Small intestine (tissue), 7 donors: ENCODE measurements around the gene TMTC4. TPM values are rescaled to one million over a fixed set of nuclear protein-coding genes. Genes with fewer than 3 reads are reported as not detected.
A peak's percentile ranks its signal among the peaks of the same experiment; 100 is the strongest.

ENCODE experiments used
- DNase-seq, 2 donors: peaks; one replicate each; pipeline versions ENCODE4 v3.0.0 to v3.0.0-alpha.2; 2013
- FAIRE-seq: peaks from 2 replicates; lab custom pipeline; 2012; peaks lifted over from hg19 to GRCh38; lab: Jason Lieb, UNC
- H3K27ac ChIP-seq, 3 donors: one replicate each; pipeline ENCODE4 v1.5.1; 2013; ENCODE audit warnings: low read length in 2 of 3, mild to moderate bottlenecking in 2 of 3, control low read depth in 1 of 3, inconsistent platforms in 1 of 3, low read depth in 1 of 3, moderate library complexity in 1 of 3
- H3K27me3 ChIP-seq, 3 donors: one replicate each; pipeline ENCODE4 v1.6.1; 2013; ENCODE audit warnings: low read length in 3 of 3, inconsistent platforms in 1 of 3; ENCODE audit not compliant: control insufficient read depth in 3 of 3, insufficient read depth in 3 of 3
- H3K36me3 ChIP-seq, 3 donors: one replicate each; pipeline ENCODE4 v1.6.1; 2013; ENCODE audit warnings: low read length in 3 of 3, inconsistent platforms in 1 of 3, low read depth in 1 of 3, mild to moderate bottlenecking in 1 of 3, moderate library complexity in 1 of 3; ENCODE audit not compliant: control insufficient read depth in 3 of 3, insufficient read depth in 2 of 3
- H3K4me1 ChIP-seq, 3 donors: one replicate each; pipeline ENCODE4 v1.6.1; 2013; ENCODE audit warnings: low read length in 2 of 3, inconsistent platforms in 1 of 3, low read depth in 1 of 3, mild to moderate bottlenecking in 1 of 3, moderate library complexity in 1 of 3; ENCODE audit not compliant: control insufficient read depth in 3 of 3, insufficient read depth in 2 of 3
- H3K4me3 ChIP-seq, 3 donors: one replicate each; pipeline ENCODE4 v1.5.1; 2013; ENCODE audit warnings: low read length in 3 of 3, control low read depth in 1 of 3, inconsistent platforms in 1 of 3, low read depth in 1 of 3, mild to moderate bottlenecking in 1 of 3, moderate library complexity in 1 of 3
- H3K9me3 ChIP-seq, 2 donors: one replicate each; pipeline ENCODE4 v1.6.1; 2013; ENCODE audit warnings: low read depth in 1 of 2, low read length in 1 of 2; ENCODE audit not compliant: control insufficient read depth in 2 of 2, insufficient read depth in 1 of 2
- WGBS, 3 donors: extraction: QIAGEN DNeasy Blood & Tissue Kit; methylation state at CpG; one replicate each; pipeline ENCODE4 v1.1.7; 2013; 5-methylcytosine and 5-hydroxymethylcytosine counted together
- polyA plus RNA-seq, 4 donors: library from polyadenylated mRNA; stranded (reverse) in 3 of 4; unstranded in 1 of 4; fragments of 200-250 nt in 3 of 4; fragments of 120-200 nt in 1 of 4; gene quantifications; one replicate each; pipeline versions ENCODE4 v1.2.1 to v1.2.3, GENCODE V29; 2013
- donor health status: healthy with polysubstance abuse.
- donor health status: control.
- donor health status: control.
- donor health status: Bipolar disorder and iron deficiency.
- donor health status: healthy.

TMTC4 gene
- polyA plus RNA-seq, 4 donors, result 6.3 to 27.7 (median 8.8) TPM

DNA sequence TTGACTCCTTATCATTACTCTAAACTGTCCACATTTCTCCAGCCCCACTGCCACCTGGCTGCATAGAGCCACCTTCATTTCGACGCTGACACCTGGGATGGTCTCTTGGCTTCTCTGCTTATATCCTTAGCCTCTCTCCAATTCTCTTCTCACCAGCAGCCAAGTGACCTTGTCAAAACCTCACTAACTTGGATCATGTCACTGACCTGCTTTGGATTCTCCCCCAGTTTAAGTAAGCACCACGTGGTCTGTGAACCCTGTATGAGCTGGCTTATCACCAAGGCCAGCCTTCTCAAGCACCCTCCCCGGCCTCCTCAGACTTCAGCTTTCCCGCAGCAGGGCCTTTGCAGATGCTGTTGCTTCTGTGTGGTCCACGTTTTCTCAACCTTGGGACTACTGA is 73.7 kb downstream of the TMTC4 start:
- Histone ChIP-seq H3K9me3 (no peaks in the 10 kb centered on the region), H3K36me3 (no peaks in the 10 kb centered on the region), H3K27me3 (no peaks in the 10 kb centered on the region), H3K4me3 (no peak overlapping the region), H3K4me1 (no peaks in the 10 kb centered on the region), H3K27ac (no peak overlapping the region)
- FAIRE-seq (no peak), DNase-seq (no peak)
- 48 to 58% (median 55%) methylated on average over 6 of the region's 6 CpGs for WGBS, 3 donors

DNA sequence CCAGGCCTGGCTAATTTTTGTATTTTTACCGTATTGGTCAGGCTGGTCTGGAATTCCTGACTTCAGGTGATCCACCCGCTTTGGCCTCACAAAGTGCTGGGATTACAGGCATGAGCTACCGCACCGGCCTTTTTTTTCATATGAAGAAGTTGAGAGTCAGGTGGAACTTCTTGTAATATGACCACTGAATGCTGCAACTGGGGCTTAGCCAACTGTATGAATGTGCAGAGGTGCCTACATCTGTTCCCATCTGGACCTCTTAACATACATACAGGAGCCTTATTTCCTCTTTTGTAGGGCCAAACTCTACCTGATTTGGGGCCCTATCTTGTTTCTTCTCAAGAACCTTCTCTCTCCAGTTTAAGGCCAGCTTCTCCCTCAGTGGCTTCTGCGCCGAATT is 74.1 kb downstream of the TMTC4 start:
- WGBS, 3 donors, result 95 to 96% (median 95%) methylated on average over 6 of the region's 6 CpGs
- Histone ChIP-seq H3K27me3 (no peaks in the 10 kb centered on the region), H3K36me3 (no peaks in the 10 kb centered on the region), H3K4me1 (no peaks in the 10 kb centered on the region), H3K4me3 (no peak overlapping the region), H3K9me3 (no peaks in the 10 kb centered on the region), H3K27ac (no peak overlapping the region)
- DNase-seq, result no peak
- no peak for FAIRE-seq

GRCh38 chr13:100597253-100597652 is 77.3 kb downstream of the TMTC4 start:
- Histone ChIP-seq H3K4me3 (no peak overlapping the region), H3K9me3 (no peaks in the 10 kb centered on the region), H3K27me3 (no peaks in the 10 kb centered on the region), H3K27ac (no peak overlapping the region), H3K36me3 (no peaks in the 10 kb centered on the region), H3K4me1 (no peaks in the 10 kb centered on the region)
- DNase-seq (no peak), FAIRE-seq (no peak)
- WGBS, 3 donors, result 87 to 94% (median 88%) methylated on average over 4 of the region's 4 CpGs

GRCh38 chr13:100596516-100596915 is 78.1 kb downstream of the TMTC4 start:
- Histone ChIP-seq H3K9me3 (no peaks in the 10 kb centered on the region), H3K36me3 (no peaks in the 10 kb centered on the region), H3K4me1 (no peaks in the 10 kb centered on the region), H3K27me3 (no peaks in the 10 kb centered on the region), H3K4me3 (no peak overlapping the region), H3K27ac (no peak overlapping the region)
- FAIRE-seq (no peak), DNase-seq (no peak)
- WGBS, 3 donors, result 87 to 98% (median 96%) methylated on average over 2 of the region's 2 CpGs

DNA sequence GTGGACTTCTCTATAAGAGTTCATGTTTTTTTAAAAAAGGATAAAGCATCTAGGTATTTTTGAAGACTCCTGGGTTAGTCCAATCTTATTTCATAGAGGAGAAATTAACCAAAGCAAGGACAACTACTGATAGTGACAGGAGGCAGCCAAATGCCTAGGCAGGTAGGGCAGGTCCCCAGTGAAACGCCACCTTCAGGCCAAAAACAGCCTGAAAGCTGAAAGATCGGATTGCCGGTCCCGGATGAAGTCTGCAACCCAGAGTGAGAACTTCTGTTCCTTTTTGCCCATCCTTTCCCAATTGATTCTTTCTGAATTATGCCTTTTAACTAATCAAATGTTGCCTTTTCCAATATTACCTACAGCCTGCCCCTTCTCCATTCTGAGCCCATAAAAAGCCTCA is 79.9 kb downstream of the TMTC4 start:
- DNase-seq, result peak in 1 of 2 donors; percentile 46
- Histone ChIP-seq H3K27me3 (no peaks in the 10 kb centered on the region), H3K4me3 (no peak overlapping the region), H3K27ac (no peak overlapping the region), H3K4me1 (no peaks in the 10 kb centered on the region), H3K9me3 (no peaks in the 10 kb centered on the region), H3K36me3 (no peaks in the 10 kb centered on the region)
- FAIRE-seq, result no peak
- 27 to 65% (median 51%) methylated on average over 4 of the region's 4 CpGs for WGBS, 3 donors

DNA sequence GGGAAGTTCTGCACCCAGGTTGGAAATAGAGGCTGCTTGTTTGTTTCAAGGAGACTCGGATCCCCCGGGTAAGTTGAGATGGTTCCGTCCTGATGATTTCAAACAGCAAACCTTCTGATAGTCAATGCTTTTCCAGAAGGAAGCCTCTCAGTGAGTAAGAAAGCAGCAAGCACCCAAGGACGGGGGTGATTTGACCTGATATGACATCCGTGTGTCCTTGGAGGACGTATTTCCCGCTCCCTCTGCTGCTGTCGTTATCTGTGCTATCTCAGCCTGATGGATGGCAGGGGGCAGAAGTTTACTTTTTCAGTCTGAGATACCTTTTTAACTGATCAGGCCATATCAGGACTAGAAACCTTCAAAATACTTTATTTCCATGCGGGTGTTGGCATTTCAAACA is 80.3 kb downstream of the TMTC4 start:
- Histone ChIP-seq H3K9me3 (no peaks in the 10 kb centered on the region), H3K4me1 (no peaks in the 10 kb centered on the region), H3K4me3 (no peak overlapping the region), H3K27me3 (no peaks in the 10 kb centered on the region), H3K36me3 (no peaks in the 10 kb centered on the region), H3K27ac (no peak overlapping the region)
- no peak for FAIRE-seq
- no peak for DNase-seq
- WGBS, 3 donors, result 63 to 84% (median 80%) methylated on average over 9 of the region's 9 CpGs

DNA sequence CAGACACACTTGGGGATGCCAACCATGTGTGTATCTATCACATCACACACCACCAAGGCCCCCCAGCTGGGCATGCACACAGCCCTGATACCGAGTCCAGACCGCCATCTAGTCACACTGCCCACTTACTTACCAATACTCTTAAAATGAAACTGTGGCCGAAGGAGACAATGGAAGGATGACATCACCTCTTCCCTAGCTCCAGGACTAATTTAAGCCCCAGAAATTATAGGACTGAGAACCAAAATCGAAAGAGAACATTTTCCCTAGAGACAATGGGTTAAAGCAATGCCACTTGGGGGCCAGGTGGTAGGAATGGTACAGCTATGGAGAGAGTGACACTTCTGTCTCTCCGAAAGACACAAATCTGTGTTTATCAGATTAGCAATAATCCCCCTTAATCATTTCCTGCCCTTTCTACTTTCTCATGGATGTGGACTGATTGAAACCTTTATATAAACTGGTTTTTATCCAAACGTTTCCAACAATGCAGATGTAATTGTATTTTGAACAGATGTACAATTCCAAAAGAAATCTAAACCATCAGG is 85.3 kb downstream of the TMTC4 start:
- Histone ChIP-seq H3K27me3 (no peaks in the 10 kb centered on the region), H3K9me3 (peaks cover 0 to 2% of the 10 kb centered on the region in 2 donors), H3K4me1 (peaks cover 0 to 3% (median 3%) of the 10 kb centered on the region in 3 donors), H3K4me3 (peak overlapping the region in 1 of 3 donors; percentile 18), H3K27ac (peak overlapping the region in 1 of 3 donors; percentile 92), H3K36me3 (no peaks in the 10 kb centered on the region)
- 72 to 79% (median 73%) methylated on average over 6 of the region's 6 CpGs for WGBS, 3 donors
- FAIRE-seq (no peak), DNase-seq (no peak)

GRCh38 chr13:100588331-100589177 is 86.0 kb downstream of the TMTC4 start, which contains the start of gene GGACT:
TSS of gene GGACT (minus strand) at chr13:100588789. CDS start at chr13:100532591, 56,198 bp downstream.
- 3 to 6% (median 5%) methylated on average over 77 to 82 of the region's 82 CpGs for whole genome bisulfite sequencing, 3 donors
- no peaks in the 10 kb centered on the region for H3K27me3 ChIP-seq
- peak; percentile 74 to 91 for DNase-seq
- peak within 1 kb of the TSS; percentile 49 to 92 (median 84) for H3K27ac ChIP-seq
- no peak for FAIRE-seq
- H3K9me3 ChIP-seq, result peaks cover 0 to 2% of the 10 kb centered on the region in 2 donors
- H3K4me3 ChIP-seq, result peak within 1 kb of the TSS; percentile 51 to 86 (median 73)
- no peaks in the 10 kb centered on the region for H3K36me3 ChIP-seq
- H3K4me1 ChIP-seq, result peaks cover 0 to 3% (median 3%) of the 10 kb centered on the region in 3 donors
